ENCODE results near the gene TMEM132C. TPM values are rescaled to one million over a fixed set of nuclear protein-coding genes. Genes with fewer than 3 reads are reported as not detected.

TMEM132C gene
- total and polyA plus RNA-seq, 2 experiments from 2014 or later: not detected

GRCh38 chr12:128298091-128298748 lies 31.2 kb downstream of the TMEM132C start:
- no peak overlapping the region for H3K4me2 ChIP-seq
- Mint-ChIP-seq H3K4me1 (no peaks in the 10 kb centered on the region), H3K27ac (no peak overlapping the region), H3K4me3 (no peak overlapping the region), H3K27me3 (ENCODE audit: insufficient read depth, low read depth, poor library complexity) (peaks cover 3% of the 10 kb centered on the region), H3K9me3 (peaks cover 99% of the 10 kb centered on the region), H3K36me3 (ENCODE audit: low read depth) (peaks cover 57% of the 10 kb centered on the region)
- H3F3A ChIP-seq (replicated peaks; ENCODE audit: low read depth): no peaks in the 10 kb centered on the region
- no peaks in the 10 kb centered on the region for H4K20me1 ChIP-seq (replicated peaks; ENCODE audit: insufficient read depth)
- H3K27me3 ChIP-seq (ENCODE audit: insufficient read depth): no peaks in the 10 kb centered on the region
- H3K79me2 ChIP-seq (replicated peaks; ENCODE audit: insufficient read depth): no peaks in the 10 kb centered on the region
- H3K36me3 ChIP-seq (ENCODE audit: insufficient read depth): peaks cover 8% of the 10 kb centered on the region
- H2AFZ ChIP-seq: no peak overlapping the region
- no peak overlapping the region for H3K4me3 ChIP-seq
- no peak for TF ChIP-seq CREB1 (CRISPR knock-in tag; IDR thresholded peaks at IDR 0.05; ENCODE audit: low read depth)
- no peak for TF ChIP-seq REST (IDR thresholded peaks at IDR 0.05; ENCODE audit: unreplicated experiment)
- no peak for TF ChIP-seq ZNF114 (CRISPR knock-in tag; IDR thresholded peaks at IDR 0.05)
- no peak for TF ChIP-seq CTCF (conservative IDR thresholded peaks at IDR 0.05; ENCODE audit: low read depth in 2 of 2)
- TF ChIP-seq ZNF462 (CRISPR knock-in tag; IDR thresholded peaks at IDR 0.05): no peak
- TF ChIP-seq POLR2AphosphoS5 (IDR thresholded peaks at IDR 0.05; ENCODE audit: low read depth): no peak
- ATAC-seq (no peak), DNase-seq (ENCODE audit: low spot score) (no peak)
- no peaks in the 10 kb centered on the region for H3K4me1 ChIP-seq (ENCODE audit: insufficient read depth)
- no peaks in the 10 kb centered on the region for H3K9me2 ChIP-seq (ENCODE audit: insufficient read depth)
- no peak overlapping the region for H3K27ac ChIP-seq (ENCODE audit: low read depth)

Data from GM23338 (cell line).